HG03571 (cell line): ENCODE results near the gene IL5.
A peak's percentile ranks its signal among the peaks of the same experiment; 100 is the strongest.
"Not testable (repeated sequence)": the region's sequence is repeated elsewhere in the genome, so short reads cannot be mapped to it uniquely, and the experiment has no call there.

ENCODE experiments used
- ATAC-seq: cut with Tn5 transposase; IDR thresholded peaks from one replicate; pipeline ENCODE4 v1.9.1; 2021; ENCODE audit not compliant: unreplicated experiment

IL5 gene

GRCh38 chr5:132543472-132544201, at the start of gene IL5:
IL5 (minus strand) TSS chr5:132543522; CDS start chr5:132543478, 44 bp downstream.
- no peak for ATAC-seq

GRCh38 chr5:132592521-132592920, 49.2 kb upstream of the IL5 start:
- ATAC-seq = no peak

DNA sequence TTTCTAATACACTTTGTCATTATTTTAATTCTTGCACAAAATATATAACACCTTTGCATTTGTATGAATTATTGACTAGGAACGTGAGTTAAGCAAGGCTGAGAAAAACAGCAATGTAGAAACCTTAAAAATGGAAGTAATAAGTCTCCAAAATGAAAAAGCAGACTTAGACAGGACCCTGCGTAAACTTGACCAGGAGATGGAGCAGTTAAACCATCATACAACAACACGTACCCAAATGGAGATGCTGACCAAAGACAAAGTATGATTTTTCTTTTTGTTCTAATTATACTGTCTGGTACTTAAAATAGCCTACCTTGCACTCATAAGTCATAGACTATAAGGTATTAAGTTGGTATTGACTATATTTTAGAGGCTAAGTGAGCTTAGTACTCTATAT, 47.8 kb upstream of the IL5 start:
- ATAC-seq = no peak

DNA sequence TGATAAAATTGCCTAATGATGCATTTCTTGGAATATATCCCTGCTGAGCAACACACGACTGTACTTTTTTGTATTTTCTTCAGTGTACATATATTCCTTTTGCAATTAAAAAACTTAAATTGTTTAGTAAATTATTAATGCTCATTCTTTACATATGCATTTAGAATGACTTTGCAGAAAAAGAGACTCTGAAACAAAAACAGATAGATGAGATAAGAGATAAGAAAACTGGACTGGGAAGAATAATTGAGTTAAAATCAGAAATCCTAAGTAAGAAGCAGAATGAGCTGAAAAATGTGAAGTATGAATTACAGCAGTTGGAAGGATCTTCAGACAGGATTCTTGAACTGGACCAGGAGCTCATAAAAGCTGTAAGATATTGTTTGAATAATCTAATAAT, 46.1 kb upstream of the IL5 start:
- no peak for ATAC-seq

DNA sequence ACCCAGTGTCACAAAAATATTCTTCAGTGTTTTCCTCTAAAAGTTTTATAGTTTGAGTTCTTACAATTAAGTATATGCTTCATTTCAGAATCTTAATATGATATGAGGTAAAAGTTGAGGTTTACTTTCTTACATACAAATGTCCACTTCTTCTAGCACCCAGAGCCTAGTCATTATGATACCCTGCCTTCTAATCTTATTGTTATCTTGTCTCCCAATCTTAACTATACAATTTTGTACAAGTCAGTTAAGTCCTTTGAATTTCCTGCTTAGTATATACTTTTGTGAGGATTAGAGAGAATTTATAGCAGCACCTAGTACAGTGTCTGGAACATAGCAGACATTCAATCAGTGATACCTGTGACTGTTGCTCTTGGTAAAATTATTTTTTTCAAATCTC, 42.7 kb upstream of the IL5 start:
- no peak for ATAC-seq

DNA sequence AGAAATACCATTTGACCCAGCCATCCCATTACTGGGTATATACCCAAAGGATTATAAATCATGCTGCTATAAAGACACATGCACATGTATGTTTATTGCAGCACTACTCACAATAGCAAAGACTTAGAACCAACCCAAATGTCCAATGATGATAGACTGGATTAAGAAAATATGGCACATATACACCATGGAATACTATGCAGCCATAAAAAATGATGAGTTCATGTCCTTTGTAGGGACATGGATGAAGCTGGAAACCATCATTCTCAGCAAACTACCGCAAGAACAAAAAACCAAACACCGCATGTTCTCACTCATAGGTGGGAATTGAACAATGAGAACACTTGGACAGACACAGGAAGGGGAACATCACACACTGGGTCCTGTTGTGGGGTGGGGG, 41.2 kb upstream of the IL5 start:
- ATAC-seq = not testable (repeated sequence)

- no peak for ATAC-seq
Measured at GRCh38 chr5:132576123-132576522, 32.8 kb upstream of the IL5 start.

DNA sequence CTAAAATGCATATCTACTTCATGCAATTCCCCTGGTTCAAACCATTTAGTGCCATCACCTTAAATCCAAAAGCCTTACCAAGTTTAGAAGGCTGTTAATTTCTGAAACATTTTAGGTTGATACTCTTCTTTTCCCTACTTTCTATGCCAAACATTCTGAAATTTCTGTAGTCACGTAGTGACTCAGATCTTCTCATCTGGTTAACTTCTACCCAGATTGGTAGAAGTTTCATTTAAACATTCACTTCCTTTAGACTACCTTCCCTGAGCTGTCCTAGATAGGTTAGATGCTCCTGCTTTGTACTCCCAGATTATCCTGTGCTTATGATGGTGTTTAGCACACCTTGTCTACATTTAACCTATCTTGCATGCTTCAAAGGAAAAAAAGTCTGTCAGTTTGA, 23.3 kb upstream of the IL5 start:
- no peak for ATAC-seq

- not testable (repeated sequence) for ATAC-seq
Measured at GRCh38 chr5:132564555-132564954, 21.2 kb upstream of the IL5 start.

DNA sequence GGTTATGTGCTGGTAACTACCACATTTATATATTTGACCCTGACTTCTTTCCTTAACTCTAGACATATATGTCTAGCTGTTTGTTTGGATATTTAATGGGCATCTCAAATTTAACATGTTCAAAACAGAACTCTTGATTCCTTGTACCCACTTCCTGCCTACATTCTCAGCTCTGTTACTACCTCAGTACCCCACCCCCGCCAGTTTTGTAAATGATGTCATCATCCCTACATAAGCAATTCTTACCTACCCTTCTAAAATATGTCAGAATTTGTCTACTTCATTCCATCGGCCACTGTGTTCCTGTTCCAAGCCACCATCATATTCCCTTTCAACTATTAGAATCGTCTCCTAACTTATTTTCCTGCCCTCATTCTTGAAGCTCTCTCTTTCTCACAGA, 18.3 kb upstream of the IL5 start:
- no peak for ATAC-seq

DNA sequence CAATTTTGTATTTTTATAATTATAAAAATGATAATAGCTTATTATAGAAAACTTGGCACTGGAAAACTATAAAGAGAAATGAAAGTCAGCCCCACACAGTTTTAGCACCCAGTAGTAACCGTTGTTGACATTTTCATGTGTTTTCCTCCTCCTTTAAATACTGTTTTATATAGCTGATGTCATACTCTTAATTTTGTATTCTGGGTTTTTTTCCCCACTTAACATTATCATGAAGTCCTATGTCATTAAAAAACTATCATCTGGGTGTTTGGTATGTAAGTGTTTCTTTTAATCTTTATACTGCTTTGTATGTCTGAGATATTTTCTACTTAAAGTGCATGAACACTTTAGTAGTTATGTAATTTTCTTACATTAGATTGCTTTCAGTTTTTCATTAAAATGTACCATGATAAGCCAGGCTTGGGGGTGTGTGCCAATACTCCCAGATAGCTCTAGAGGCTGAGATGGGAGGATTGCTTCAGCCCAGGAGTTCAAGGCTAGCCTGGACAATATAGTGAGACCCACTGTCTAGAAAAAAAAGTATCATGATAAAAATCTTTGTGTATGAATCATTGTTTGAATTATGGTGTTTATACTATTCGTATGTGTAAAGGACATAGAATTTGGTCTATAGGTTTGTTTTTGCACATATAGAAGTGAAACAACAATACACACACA, 16.2 kb upstream of the IL5 start:
- no peak for ATAC-seq

DNA sequence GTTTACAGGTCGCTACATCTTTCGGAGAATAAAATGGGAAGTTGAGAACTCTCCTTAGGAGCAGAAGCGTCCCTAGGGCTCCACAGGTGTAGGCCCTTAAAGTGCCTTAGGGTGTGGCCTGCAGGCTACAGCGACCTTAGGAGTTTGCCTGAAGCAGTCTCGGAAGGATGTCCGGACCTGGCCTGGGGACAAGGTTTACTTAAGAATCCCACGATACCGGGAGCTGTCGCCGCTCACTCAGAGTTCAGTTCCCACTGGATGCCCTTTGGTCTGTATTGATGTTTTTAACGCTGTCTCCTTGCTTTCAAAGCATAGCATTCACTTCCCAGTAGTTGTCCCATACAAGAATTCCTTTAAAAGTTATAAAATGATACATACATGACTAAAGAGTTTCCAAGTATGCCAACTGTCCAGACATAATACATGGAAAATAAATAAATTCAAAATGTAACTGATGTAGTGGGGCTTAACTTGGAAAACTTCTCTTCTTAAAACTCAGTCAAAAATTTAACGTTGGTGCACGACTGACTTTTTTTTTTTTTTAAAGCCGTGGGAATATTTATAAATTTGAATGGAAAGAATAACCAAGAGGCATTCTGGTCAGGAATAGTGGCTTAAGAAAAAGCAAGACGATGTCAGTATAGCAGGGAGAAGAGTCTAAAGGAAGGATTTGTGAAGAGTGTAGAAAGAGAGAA, 14.3 kb upstream of the IL5 start:
- peak; percentile 38 for ATAC-seq

DNA sequence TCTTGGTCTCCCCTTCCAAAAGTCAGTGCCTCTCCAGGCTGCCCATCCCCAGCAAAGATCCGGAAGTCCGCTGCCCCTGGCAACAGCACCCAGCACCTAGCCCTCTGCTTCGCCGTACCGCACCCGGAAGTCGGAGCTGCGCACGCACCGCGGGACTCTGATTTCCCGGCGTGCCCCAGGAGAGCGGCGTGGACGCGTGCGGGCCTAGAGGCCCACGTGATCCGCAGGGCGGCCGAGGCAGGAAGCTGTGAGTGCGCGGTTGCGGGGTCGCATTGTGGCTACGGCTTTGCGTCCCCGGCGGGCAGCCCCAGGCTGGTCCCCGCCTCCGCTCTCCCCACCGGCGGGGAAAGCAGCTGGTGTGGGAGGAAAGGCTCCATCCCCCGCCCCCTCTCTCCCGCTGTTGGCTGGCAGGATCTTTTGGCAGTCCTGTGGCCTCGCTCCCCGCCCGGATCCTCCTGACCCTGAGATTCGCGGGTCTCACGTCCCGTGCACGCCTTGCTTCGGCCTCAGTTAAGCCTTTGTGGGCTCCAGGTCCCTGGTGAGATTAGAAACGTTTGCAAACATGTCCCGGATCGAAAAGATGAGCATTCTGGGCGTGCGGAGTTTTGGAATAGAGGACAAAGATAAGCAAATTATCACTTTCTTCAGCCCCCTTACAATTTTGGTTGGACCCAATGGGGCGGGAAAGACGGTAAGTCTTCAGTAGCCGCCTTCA, 13.6 kb upstream of the IL5 start, which contains the start of gene RAD50:
Gene RAD50, plus strand, starts transcription at position 215 of the 715 bp plus-strand sequence. Its CDS starts 348 bp downstream, at position 563.
- peak; percentile 98 for ATAC-seq

GRCh38 chr5:132556153-132556762, 12.9 kb upstream of the IL5 start:
- no peak for ATAC-seq

- no peak for ATAC-seq
Measured at GRCh38 chr5:132549576-132549975, 6.3 kb upstream of the IL5 start.

DNA sequence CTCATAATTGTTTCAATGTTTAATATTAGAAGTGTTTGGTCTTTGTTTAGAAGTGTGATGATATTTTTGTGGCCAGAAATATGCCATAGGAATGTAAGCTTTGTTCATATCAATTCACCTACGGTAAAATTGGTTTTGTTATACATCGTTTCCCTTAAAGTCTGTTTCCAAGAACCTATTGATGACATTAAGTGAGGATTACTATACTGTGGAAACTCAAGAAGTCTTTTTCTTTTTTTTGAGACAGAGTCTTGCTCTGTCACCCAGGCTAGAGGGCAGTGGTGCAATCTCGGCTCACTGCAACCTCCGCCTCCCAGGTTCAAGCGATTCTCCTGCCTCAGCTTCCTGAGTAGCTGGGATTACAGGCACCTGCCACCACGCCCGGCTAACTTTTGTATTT, 5.5 kb upstream of the IL5 start:
- ATAC-seq = not testable (repeated sequence)

DNA sequence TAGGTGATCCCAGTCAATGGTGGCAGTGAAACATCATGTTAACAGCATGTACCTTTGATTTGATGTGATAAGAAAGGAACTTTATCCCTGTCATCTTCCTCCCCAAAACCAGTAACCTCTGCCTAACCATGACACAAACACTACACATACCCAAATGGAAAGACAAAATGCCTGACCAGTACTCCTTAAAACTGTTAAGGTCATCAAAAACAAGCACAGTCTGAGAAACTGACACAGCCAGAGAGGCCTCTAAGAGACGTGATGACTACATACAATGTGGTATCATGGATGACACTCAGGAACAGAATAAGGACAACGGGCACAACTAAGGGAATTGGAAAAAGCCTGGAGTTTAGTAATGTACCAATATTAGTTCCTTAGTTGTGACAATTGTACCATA, 3.9 kb upstream of the IL5 start:
- ATAC-seq = no peak

DNA sequence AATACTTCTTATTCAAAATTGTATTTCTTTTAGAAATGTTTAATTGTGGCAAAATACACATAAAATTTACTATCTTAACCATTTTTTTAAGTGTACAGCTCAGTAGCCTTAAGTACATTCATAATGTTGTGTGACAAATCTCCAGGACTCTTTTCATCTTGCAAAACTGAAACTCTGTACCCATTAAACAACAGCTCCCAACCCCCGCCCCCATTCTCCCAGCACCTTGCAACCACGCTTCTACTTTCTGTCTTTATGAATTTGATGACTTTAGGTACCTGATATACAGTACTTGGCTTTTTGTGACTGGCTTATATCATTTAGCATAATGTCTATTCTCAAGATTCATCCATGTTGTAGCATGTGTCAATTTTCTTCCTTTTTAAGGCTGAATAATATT, 2.8 kb upstream of the IL5 start:
- no peak for ATAC-seq

DNA sequence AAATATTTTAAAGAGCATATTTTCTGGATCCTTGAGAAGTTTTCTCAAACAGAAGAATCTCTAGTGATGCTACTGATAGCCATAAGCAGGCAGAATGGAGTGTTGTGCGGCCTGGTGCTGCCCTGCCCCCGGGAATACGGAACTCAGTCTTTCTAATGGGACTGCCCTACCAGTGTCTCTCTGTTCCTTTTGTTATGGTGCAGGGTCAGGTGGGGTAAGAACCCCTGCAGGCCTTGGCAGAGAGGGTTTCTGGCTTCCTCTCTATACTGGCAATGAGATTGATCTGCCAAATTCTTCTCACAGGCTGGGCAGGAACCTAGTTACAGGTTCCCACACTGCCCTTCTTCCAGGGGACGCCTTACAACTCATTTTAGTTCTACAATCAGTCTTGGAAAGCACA, 2.6 kb downstream of the IL5 start:
- ATAC-seq = no peak

- no peak for ATAC-seq
Measured at GRCh38 chr5:132540149-132540548, 3.2 kb downstream of the IL5 start.

DNA sequence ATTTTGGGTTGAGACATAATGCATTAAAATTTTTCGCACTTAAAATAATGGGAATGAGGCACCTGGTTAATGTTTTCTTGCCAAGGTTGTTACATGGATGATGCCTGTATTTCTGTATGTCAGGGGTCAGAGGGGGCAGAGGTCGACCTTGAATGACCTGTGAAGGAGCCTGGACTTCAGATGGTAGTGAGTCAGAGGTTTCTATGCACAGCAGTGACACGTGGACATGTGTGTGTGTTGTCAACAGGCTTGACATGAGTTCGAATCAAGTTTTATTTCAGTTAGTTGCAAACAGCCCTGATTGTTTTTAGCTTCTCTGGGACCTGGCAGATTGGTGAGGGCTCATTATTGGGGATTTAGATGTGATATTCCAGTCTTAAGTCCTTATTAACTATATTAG, 3.6 kb downstream of the IL5 start:
- no peak for ATAC-seq
